ENCODE measurements around the gene ZNF582. TPM values are rescaled to one million over a fixed set of nuclear protein-coding genes. Genes with fewer than 3 reads are reported as not detected.

The ZNF582 gene
- 4.2 TPM for total RNA-seq
- long read RNA-seq, partial matches to known transcripts: 0 of 6 reads
- long read RNA-seq, other reads (novel, unspliced or antisense): 2 of 6 reads

DNA sequence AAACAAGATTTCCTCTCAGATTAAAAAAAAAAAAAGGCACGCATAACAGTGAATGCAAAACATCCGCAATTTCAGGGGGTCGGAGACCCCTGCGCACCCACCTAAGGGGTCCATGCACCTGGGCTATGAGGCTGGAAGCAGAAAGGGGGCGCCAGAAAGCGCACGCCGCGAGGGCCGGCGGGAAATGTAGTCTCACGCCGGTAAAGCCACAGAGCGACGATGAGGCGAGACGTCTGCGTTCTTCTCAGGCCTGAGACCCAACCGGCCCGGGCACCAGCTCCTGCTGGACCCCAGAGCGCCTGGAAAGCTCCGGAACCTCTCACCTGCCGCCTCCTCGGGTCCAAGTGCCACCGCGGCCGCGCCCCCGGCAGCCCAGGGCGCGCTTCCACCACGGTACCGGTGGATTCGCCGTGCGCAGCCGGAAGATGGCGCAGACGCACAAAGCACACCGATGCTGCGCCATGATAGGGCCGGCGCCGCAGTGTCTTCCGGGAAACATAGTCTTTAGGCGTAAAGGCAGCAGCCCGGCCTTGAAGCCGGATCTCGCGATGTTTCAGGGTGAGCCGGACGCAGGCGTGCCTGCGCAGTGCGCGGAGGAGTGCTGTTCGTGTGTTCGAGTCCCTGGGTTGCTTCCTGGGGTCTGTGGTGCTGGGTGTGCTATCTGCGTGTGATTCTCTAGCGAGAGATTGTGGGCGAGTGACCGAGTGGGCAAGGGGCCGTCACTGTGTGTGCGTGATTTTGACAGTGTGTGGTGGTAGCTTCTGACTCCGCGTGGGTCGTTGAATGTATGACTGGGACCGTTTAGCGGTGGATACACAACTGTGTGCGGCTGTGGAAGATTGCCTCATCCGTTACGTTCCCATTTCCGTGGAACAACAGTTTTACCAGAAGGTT is at the start of gene ZNF582:
ZNF582 (minus strand) TSS at position 416 of the 894 bp plus-strand sequence. CDS start 1,782 bp downstream, outside the sequence.
- Histone ChIP-seq H3K9me3 (no peaks in the 10 kb centered on the region), H3K4me3 (peak within 1 kb of the TSS; percentile 64), H3K27ac (peak within 1 kb of the TSS; percentile 94), H3K36me3 (peaks cover 4% of the 10 kb centered on the region), H3K27me3 (no peaks in the 10 kb centered on the region), H3K4me1 (no peaks in the 10 kb centered on the region)
- TF ChIP-seq, protein P1, sequence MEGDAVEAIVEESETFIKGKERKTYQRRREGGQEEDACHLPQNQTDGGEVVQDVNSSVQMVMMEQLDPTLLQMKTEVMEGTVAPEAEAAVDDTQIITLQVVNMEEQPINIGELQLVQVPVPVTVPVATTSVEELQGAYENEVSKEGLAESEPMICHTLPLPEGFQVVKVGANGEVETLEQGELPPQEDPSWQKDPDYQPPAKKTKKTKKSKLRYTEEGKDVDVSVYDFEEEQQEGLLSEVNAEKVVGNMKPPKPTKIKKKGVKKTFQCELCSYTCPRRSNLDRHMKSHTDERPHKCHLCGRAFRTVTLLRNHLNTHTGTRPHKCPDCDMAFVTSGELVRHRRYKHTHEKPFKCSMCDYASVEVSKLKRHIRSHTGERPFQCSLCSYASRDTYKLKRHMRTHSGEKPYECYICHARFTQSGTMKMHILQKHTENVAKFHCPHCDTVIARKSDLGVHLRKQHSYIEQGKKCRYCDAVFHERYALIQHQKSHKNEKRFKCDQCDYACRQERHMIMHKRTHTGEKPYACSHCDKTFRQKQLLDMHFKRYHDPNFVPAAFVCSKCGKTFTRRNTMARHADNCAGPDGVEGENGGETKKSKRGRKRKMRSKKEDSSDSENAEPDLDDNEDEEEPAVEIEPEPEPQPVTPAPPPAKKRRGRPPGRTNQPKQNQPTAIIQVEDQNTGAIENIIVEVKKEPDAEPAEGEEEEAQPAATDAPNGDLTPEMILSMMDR (IDR thresholded peaks at IDR 0.05): peak; percentile 70
- DNase-seq (peak; percentile 97), ATAC-seq (peak; percentile 99)
- intact Hi-C loops (cut with DNase I): no loop called here

DNA sequence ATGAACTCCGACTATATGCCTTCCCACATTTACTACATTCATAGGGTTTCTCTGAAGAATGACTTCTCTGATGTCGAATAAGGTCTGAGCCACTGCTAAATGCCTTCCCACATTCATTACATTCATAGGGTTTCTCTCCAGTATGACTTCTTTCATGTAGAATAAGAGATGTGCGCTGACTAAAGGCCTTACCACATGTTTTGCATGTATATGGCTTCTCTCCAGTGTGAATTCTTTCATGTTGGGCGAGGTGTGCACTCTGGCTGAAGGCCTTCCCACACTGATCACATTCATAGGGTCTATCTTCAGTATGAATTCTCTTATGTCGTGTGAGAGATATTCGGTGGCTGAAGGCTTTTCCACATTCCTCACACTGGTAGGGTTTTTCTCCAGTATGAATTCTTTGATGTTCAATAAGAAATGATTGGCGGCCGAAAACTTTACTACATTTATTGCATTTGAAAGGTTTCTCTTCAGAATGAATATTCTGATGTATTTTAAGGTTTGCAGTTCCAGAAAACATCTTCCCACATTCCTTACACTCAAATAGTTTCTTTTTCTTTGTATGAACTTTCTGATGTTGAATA is 48.0 kb upstream of the ZNF582 start:
- H3K4me1 ChIP-seq: no peaks in the 10 kb centered on the region
- no peak overlapping the region for H3K4me3 ChIP-seq
- DNase-seq: no peak
- no peaks in the 10 kb centered on the region for H3K27me3 ChIP-seq
- intact Hi-C loops (cut with DNase I): no loop called here
- TF ChIP-seq, protein P1 (IDR thresholded peaks at IDR 0.05): no peak
- H3K9me3 ChIP-seq: peaks cover 82% of the 10 kb centered on the region
- no peaks in the 10 kb centered on the region for H3K36me3 ChIP-seq
- no peak for ATAC-seq
- H3K27ac ChIP-seq: no peak overlapping the region

- H3K4me3 ChIP-seq: no peak overlapping the region
- no peaks in the 10 kb centered on the region for H3K27me3 ChIP-seq
- DNase-seq (no peak), ATAC-seq (no peak)
- no peaks in the 10 kb centered on the region for H3K36me3 ChIP-seq
- peaks cover 99% of the 10 kb centered on the region for H3K9me3 ChIP-seq
- no peak overlapping the region for H3K27ac ChIP-seq
- intact Hi-C loops (cut with DNase I): no loop called here
- TF ChIP-seq, protein P1 (IDR thresholded peaks at IDR 0.05): no peak
- no peaks in the 10 kb centered on the region for H3K4me1 ChIP-seq
These were observed 30.6 kb upstream of the ZNF582 start for GRCh38 chr19:56423985-56424353.

- Histone ChIP-seq H3K36me3 (no peaks in the 10 kb centered on the region), H3K27ac (no peak overlapping the region), H3K9me3 (peaks cover 99% of the 10 kb centered on the region), H3K27me3 (no peaks in the 10 kb centered on the region), H3K4me3 (no peak overlapping the region), H3K4me1 (no peaks in the 10 kb centered on the region)
- intact Hi-C loops (cut with DNase I): no loop called here
- TF ChIP-seq, protein P1 (IDR thresholded peaks at IDR 0.05): no peak
- no peak for ATAC-seq
- DNase-seq: no peak
These were observed 30.1 kb upstream of the ZNF582 start for GRCh38 chr19:56423276-56423984.

DNA sequence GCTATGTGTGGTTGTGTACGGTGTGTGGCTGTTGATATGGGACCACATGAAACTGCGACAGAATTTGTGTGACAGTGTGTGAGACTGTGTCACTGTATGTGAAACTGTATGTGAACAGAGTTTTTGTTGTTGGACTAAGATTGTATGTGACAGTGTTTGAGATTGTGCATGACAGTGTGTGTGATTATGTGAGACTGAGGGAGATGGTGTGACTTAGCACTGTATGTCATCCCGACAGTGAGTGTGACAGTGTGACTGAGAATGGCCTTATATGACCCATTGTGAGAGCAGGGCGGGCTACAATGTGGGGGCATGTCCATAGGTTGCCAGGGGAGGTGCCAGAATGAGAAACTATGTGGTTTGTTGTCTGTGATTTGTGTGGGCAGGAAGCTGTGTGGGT is 11.7 kb upstream of the ZNF582 start:
- Histone ChIP-seq H3K27ac (no peak overlapping the region), H3K36me3 (peaks cover 28% of the 10 kb centered on the region), H3K4me3 (peak overlapping the region; percentile 76), H3K27me3 (no peaks in the 10 kb centered on the region), H3K4me1 (peaks cover 7% of the 10 kb centered on the region), H3K9me3 (peaks cover 14% of the 10 kb centered on the region)
- intact Hi-C loops (cut with DNase I): no loop called here
- no peak for ATAC-seq
- no peak for DNase-seq
- TF ChIP-seq, protein P1 (IDR thresholded peaks at IDR 0.05): no peak
